Suppressor macrophage treated with lipopolysaccharide for 4 hours (primary cell): Measurements from ENCODE around the gene PLEKHM1.
"Not testable (repeated sequence)": the region's sequence is repeated elsewhere in the genome, so short reads cannot be mapped to it uniquely, and the experiment has no call there.

Experiments
- DNase-seq: peaks from one replicate; pipeline ENCODE4 v3.0.0-alpha.2; 2020

PLEKHM1 gene

DNA sequence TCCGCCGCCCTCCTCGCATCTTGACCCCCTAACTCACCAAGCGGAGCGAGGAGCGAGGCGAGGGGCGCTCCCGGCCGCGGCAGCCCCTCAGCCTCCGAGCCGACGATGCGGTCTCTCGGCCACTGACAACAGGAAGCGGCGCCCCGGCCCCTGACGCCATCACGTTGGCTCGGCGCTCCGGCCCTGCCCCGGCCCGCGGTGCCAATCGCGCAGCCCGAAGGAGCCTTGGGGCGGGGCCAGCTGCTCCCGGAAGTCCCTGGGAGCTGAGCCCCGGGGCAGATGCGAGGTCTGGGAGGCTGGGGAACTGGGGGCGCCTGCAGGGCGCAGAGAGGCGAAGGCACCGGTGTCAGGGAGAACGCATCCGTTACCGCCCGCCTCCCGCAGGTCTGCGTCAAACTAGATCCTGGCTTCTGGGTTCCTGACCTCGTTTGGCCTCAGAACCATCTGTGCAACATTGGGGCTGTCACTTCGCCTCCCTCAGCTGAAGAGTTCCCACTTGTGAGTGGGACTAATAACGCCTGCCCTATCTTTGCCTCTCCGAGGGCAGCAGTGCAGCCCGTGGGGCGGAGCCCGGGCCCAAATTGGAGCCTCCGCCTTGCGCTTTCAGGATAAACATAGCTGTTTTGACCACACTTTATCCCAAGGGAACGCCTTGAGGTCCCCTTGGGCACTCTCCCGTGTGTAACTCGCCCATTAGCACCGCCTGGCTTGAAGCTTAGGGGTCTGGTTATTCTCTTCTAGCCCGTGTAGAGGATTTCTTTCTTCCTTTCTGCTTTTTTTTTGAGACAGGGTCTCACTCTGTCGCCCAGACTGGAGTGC is at the start of gene PLEKHM1:
PLEKHM1 (minus strand) TSS at position 107 of the 819 bp plus-strand sequence. CDS start 8,237 bp downstream, outside the sequence.
- peak; percentile 89 for DNase-seq

DNA sequence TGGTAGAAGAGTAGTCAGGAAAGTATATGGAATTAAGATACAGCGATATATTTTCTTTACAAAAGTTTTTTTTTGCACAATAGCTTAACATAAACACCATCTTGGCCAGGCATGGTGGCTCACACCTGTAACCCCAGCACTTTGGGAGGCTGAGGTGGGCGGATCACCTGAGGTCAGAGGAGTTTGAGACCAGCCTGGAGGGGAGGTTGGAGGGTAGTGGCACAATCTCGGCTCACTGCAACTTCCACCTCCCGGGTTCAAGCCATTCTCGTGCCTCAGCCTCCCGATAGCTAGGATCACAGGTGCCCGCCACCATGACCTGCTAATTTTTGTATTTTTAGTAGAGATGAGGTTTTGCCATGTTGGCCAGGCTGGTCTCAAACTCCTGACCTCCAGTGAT is 47.6 kb upstream of the PLEKHM1 start:
- not testable (repeated sequence) for DNase-seq

DNA sequence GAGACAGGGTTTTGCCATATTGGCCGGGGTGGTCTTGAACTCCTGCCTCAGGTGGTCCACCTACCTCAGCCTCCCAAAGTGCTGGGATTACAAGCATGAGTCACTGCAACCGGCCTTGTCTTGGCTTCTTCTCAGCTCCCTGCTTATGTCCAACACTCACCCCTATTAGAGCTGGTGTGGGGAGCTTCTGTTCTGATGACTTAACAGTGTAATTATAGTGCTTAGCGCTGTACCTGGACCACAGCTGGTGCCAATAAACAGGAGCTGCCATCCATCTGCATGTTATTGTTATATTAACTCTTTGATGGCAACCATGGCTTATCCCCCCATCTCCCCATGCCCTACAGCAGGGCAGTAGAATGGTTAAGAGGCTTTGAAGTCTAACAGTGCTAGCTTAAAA is 15.6 kb upstream of the PLEKHM1 start:
- not testable (repeated sequence) for DNase-seq

DNA sequence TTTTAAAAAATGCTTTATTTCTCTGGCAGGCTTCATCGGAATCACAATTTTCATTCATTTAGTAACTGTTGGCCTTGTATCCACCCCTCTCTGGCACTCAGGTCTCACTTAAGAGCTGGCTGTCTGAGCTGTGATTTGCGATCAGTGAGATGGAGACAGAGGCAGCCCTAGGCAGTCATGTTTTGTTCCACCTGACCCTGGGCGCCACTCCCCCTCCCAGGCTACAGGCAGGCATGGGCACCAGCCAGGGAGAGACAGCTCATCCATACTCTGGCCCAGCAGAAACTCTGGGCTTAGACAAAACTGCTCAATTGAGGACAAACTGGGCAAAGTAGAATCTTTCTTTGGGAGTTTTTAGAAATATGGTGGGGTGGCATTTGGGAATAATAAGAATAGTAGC is 14.7 kb upstream of the PLEKHM1 start:
- not testable (repeated sequence) for DNase-seq

DNA sequence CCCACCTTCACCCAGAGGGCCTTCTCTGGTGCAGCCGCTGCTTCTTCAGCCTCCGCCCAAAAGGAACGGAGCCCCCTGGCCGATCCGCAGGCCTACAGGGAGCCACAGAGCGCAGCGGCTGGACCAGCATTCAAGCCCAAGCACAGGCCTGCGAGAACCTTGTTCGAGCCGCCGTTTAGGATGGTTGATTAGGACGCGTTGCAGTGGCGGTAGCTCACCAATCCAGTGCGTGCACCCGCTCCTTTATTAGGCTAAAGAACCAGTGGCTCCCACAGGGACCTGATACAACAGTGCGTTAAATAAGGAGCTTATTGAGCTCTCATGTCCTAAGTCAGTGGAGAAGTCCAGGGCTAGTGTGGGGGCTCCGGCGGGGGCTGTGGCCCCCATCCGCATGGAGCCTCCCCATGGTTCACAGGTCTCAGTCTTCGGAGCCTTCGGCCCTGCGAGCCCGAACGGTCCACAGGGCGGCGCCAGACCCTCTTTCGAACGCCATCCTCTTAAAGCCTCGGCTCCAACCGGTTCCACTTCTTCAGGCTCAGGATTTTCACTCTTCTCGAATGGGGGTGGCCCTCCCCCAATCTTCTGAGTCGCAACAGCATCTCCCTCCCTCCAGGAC is 10.7 kb upstream of the PLEKHM1 start:
- DNase-seq, result not testable (repeated sequence)

DNA sequence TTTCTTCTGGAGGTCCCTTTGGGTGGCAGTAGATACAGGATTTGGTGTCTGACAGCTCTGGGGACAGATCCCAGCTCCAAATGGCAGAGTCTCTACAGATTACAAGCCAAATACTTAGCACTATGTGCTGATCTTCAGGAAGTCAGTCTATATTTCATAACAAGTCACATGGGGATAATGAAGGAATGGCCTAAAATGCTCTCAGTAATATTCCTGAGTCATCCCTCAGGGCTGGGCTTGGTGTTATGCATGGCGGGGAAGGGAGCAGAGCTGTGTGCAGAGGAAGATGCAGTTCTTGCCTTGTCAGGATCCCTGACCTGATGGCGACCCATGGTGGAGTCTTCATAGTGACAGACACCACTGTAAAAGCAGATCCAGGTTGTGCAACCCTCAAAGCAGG is 10.0 kb upstream of the PLEKHM1 start:
- DNase-seq, result peak; percentile 46

DNA sequence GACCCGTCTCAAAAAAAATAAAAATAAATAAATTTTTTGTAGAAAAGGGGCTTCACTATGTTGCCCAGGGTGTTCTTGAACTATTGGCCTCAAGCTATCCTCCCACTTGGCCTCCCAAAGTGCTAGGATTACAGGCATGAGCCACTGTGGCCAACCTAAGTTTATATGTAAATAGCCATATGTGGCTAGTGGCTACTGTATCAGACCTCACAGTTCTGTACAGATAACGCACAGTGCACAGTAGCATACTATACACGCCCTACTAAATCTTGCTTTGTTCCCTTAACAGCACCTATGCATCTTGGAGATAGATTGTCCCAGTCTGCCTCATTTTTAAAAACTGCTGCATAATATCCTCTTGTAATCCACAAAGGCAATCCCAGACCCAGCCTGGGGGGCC is 8.7 kb upstream of the PLEKHM1 start:
- not testable (repeated sequence) for DNase-seq

DNA sequence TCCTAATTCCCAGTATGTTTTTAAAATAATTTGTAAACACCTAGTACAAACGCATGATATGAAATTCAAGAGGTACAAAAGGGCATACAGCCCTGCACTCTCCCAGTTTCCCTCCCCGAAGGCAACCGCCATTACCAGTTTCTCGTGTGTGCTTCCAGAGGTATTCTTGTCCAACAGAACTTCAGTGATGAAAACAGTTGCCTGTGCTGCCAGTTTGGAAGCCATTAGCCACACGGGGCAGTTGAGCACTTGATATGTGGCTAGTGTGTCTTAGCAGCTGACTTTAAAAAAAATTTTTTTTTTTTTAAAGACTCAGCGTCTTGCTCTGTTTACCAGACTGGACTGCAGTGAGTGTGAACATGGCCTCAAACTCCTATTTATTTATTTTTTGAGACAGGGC is 7.9 kb upstream of the PLEKHM1 start:
- DNase-seq, result not testable (repeated sequence)

DNA sequence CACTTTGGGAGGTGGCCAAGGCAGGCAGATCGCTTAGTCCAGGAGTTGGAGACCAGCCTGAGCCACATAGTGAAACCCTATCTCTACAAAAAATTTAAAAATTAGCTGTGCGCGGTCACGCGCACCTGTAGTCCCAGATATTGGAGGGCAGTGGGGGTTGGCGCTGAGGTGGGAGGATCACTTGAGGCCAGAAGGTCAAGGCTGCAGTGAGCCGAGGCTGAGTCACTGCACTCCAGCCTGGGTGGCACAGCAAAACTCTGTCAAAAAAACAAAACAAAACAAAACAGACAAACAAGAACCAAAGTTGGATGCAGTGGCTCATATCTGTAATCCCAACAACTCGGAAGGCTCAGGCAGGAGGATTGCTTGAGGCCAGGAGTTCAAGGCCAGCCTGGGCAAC is 6.9 kb upstream of the PLEKHM1 start:
- DNase-seq, result not testable (repeated sequence)

DNA sequence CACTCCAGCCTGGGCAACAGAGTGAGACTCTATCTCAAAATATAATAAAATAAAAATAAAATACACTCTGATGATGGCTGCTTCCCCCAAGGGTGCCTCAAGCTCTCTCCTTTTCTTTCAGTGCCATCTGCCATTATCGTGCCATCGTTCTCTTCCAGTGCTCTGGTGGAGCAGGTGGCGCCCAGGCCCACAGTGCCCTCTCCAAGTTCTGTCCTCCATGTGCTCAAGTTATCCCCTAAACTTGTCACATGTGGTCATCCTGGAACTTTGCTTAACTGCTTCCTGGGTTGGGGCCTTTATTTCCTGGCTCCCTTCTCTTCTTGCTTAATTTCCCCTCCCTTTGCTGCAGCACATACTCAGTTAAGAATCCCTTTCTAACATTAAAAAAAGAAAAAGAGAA is 6.0 kb upstream of the PLEKHM1 start:
- not testable (repeated sequence) for DNase-seq

DNA sequence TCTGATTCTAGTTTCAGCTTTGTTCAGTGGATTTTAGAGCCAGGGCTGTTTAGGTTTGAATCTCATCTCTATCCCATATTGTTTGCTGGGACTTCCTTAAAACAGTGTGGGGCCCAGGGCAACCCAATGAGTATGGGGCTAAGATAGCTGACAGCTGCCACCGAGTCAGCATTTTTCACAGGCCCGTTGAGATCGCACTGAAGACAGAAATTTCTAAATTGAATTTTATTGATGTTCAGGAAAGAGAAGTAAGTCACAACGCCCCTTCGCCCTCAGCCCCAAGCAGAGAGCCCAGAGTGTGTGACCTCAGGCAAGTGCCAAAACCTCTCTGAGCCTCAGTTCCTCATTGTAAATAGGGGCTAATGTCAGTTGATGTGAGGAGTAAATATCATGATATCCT is 4.0 kb upstream of the PLEKHM1 start:
- DNase-seq, result peak; percentile 21

DNA sequence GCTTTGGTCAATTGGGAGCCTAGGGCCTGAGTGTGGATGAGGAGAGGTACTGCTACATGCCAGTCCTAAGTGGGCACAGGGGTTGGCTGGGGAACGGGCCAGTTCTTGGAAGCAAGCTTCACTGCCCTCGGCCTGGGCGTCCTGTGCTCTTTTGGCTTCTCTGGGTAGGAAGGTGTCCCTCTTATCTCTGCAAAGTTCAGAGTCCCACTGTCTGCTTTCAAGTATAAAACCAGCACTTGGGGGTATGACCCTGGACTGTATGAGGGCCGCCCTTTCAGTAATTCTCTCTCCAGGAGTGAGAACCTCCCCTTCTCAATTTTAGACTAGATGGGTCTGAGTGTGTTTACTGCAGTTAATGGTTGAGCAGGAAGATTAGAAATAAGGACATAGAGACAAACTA is 1.6 kb upstream of the PLEKHM1 start:
- not testable (repeated sequence) for DNase-seq

DNA sequence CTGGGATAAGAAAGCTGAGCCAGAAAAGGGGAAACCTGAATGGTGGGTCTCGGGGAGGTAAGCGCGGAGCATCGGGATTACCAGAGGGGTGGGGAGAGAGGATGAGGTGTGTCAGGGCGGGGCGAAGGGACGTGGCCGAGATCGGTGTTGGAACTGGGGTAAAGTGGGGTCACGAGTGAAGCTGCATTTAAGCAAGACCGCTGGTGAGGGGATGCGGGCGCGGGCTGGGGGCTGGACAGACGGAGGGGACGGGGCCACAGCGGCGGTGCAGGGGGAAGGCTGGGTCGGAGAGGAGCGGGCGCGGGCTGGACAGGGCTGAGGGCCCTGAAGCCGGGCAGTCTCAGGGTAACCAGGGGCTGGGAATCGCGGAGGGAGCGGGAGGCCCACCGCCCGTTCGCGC is 323 bp downstream of the PLEKHM1 start:
- not testable (repeated sequence) for DNase-seq

DNA sequence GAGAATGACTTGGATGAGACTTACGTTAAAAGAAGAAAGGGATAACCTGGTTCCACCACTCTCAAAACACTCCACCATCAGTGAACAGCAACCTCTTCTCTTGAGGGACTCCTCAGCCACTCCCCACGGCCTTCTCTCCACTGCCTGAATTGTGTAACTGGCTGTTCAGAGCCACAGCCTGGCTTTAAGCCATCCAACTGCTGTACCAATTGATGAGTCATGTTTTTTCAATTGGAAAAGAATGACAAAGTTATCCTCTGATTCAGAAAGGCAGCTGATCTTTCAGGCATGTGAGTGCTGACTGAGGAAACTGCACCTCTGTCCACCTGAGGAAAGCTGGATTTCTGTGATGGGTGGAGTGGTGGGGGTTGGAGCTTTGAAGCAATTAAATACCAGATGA is 2.8 kb downstream of the PLEKHM1 start:
- peak; percentile 80 for DNase-seq

DNA sequence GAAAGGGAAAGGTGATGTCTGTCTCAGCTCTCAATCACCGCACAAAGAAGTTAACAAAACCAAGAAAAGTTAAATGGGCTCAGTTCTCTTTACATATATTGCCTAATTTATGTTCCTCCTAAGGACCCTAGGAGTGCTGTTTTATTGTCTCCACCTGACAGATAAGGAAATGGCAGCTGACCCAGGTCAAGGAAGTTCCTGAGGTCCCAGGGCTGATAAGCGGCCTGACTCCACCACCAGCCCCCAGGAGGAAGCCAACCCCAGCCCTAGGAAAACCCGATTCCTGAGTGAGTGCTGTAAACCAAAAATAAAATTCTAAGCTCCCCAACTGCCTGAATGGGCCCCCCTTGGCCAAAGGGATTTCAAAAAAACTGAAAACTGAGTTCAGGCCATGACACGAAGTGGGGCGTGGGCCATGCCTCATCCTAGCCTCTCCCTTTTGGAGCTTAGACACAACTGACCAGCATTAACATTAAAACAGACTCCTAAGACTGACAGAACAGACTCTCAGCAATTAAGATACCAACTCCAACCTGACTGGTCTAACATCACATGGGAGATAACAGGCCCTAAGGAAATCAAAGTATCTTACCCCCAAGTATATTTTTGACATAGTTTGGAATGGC is 6.8 kb downstream of the PLEKHM1 start:
- not testable (repeated sequence) for DNase-seq

DNA sequence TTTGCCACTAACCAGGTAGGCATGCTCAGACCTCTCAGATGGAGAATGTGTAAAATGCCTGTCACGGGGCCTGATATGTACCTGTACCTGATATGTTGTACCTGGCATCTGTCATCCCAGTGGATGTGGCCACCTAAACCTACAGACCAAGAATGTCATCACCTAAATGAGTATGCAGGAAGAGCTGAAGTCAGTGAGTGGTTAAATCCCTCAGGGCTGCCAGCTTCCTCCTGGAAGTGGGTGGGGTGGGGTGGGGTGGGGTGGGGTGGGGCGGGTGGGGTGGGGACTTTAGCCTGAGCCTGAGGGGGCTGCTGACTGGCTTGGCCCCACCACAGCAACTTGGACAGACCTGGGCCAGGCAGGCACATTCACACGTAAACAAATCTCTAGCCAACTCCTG is 7.3 kb downstream of the PLEKHM1 start:
- DNase-seq, result not testable (repeated sequence)

DNA sequence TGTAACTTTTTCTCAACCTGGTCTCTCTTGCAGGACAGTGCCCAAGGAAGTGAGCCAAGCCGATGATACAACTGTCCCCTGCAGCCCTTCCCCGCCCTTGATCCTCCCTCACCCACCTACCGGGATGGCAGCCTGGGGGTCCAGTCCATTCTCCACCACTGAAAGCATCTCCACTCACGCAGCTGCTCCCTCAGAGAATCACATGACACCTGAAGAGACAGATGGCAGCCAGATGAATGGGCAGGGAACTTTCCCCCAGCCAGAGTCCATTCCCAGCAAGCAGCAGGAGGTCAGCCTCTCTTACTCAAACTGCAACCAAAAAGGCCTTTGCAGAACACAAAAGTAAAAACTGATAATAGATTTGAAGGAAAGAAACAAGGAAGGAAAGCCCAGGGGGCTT is 8.2 kb downstream of the PLEKHM1 start:
- not testable (repeated sequence) for DNase-seq

DNA sequence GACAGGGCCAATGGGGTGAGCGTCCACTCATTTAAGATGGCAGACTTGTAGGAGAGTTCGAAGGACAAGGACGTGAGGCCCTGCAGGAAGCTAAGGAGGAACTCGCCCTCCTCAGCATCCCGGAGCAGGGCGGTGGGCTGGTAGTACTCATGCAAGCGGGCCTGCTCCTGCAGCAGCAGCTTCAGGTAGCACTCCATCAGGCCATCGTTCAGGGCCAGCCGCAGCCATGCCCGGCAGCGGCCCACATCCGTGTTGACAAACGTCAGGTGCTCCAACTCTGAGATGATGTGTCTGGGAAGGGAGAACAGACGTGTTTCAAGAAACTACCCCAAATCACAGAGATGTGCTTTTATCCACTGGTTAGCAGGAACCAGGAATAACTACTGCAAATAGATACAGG is 15.1 kb downstream of the PLEKHM1 start:
- not testable (repeated sequence) for DNase-seq

DNA sequence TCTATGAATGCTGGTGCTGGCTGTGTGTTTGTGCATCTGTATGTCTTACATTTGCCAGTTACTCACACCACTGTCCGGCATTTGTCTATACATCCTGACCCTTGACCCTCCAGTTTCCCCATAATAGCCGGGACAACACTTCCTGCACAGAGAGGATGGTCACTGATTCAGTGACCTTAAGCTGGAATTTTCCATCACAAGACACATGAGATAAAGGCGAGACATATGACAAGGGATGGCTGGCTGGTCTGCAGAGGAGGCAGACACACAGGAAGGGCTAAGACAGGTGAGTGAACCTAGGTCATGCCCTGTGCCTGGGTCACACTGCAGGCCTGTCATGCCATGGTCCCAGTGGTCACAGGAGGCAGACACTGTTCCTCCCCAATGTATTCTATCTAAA is 18.3 kb downstream of the PLEKHM1 start:
- DNase-seq, result not testable (repeated sequence)

DNA sequence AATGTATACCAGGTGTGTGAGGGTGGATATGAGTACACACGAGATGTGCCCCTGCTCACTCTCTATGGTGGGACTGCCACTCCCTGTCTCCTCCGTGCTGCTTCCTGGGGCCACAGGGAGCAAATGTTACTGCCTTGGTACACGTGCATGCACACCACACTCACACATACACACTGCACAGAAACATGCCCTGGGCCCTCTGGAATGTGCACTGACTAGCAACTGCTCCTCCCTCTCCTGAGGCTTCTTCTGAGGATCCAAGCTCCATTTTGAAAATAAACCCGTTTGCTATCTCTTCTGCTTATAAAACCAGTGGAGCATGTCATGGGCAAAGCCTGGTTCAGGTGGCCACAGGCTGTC is 21.3 kb downstream of the PLEKHM1 start:
- DNase-seq, result not testable (repeated sequence)

DNA sequence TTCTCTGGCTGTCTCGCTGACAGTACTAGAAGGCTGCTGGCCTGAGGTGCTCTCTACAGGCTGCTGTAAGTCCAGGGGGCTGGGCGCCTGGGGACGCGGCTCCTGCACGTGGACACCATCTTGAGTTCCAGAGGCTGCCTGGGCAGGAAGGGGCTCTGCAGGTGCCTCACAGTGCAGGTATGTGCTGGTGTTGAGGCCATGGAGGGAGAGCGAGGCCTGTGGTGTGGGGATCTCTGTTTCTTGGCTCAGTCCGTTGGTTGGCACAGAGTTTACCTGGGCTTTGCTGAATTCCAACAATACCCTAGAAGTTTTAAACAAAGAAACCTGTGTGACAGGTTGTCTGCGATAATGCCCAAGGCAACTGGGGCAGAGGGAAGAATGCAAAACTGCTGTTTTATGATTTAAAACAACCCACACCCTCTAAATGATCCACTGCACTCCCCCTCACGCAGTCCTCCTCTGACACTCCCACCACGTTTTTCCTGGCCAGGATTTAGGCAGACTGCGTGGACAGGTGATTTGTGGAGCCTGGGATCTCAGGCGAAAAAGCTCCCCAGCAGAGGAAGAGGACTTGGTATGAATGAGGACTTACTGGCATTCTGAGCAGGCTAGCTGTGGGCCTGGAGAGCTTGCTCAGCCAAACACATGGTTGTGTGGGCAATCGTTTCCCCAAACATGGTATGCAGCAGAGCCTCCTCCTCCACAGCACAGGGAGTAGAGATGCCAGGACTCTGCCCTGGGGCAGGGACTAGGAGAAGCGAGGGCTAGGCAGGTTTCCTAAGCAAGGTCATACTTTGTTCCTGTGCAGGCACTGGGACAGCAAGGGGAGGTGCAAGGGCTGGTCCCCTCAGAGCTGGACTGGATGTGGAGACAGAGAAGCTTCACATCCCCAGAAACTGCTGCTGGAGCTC is 22.0 kb downstream of the PLEKHM1 start:
- not testable (repeated sequence) for DNase-seq

DNA sequence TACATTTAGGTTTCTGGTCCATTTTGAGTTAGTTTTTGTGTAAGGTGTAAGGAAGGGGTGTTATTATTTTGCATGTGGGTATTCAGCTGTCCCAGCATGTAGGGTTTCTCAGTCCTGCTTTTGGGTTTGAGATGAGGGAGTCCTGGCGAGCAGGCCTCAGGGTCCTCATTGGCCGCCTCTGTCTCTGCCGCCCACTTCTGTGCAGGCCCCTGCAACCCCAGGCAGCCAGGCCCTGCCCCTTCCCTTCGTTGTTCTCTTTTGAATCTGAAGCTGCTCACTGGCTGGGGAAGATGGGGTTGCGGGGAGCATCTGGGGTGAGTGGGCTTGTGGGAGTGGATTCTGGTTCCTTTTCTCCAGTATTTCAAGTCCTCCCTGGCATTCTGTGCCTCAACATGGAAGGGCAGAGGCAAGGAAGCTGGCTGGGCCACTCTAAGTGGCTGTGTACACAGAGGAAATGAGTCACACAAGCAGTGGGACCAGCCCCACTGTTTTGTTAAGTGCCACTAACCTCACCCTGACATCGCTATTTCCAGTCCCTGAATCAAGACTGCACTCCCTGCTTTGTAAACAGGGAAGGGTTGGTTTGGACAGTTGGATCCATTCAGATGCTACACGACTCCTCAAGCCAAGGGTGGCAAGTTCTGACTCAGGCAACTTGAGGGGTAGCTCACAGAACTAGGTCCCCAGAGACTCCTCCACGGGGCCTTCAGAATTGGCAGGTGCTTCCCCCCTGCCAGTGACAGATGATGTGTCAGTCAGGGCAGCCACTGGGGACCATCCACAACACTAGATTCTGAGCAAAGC is 28.8 kb downstream of the PLEKHM1 start:
- peak; percentile 65 for DNase-seq
